BLaER1 (cell line): ENCODE measurements around the gene WHAMM.
"Not testable (repeated sequence)": the region's sequence is repeated elsewhere in the genome, so short reads cannot be mapped to it uniquely, and the experiment has no call there.

ENCODE experiments used
- H3K27ac ChIP-seq: shearing (Covaris generic); formaldehyde crosslinking; 2 replicates; pipeline ENCODE4 v1.8.1; 2022
- H3K27me3 ChIP-seq: shearing (Covaris generic); formaldehyde crosslinking; 2 replicates; pipeline ENCODE4 v1.8.1; 2022
- H3K36me3 ChIP-seq: shearing (Covaris generic); formaldehyde crosslinking; 2 replicates; pipeline ENCODE4 v1.8.1; 2022
- H3K4me1 ChIP-seq: shearing (Covaris generic); formaldehyde crosslinking; 2 replicates; pipeline ENCODE4 v1.8.1; 2022
- H3K4me2 ChIP-seq: shearing (Covaris generic); formaldehyde crosslinking; 2 replicates; pipeline ENCODE4 v1.8.1; 2022
- H3K4me3 ChIP-seq: shearing (Covaris generic); formaldehyde crosslinking; 2 replicates; pipeline ENCODE4 v1.8.1; 2022
- H3K9ac ChIP-seq: shearing (Covaris generic); formaldehyde crosslinking; 2 replicates; pipeline ENCODE4 v1.8.1; 2022
- H3K9me3 ChIP-seq: shearing (Covaris generic); formaldehyde crosslinking; 2 replicates; pipeline ENCODE4 v1.8.1; 2022
- H4K20me1 ChIP-seq: shearing (Covaris generic); formaldehyde crosslinking; 2 replicates; pipeline ENCODE4 v1.8.1; 2022
- Cebpa-rat ChIP-seq: shearing (Covaris generic); IDR thresholded peaks from 2 replicates; pipeline ENCODE4 v1.8.1; 2022

The WHAMM gene

DNA sequence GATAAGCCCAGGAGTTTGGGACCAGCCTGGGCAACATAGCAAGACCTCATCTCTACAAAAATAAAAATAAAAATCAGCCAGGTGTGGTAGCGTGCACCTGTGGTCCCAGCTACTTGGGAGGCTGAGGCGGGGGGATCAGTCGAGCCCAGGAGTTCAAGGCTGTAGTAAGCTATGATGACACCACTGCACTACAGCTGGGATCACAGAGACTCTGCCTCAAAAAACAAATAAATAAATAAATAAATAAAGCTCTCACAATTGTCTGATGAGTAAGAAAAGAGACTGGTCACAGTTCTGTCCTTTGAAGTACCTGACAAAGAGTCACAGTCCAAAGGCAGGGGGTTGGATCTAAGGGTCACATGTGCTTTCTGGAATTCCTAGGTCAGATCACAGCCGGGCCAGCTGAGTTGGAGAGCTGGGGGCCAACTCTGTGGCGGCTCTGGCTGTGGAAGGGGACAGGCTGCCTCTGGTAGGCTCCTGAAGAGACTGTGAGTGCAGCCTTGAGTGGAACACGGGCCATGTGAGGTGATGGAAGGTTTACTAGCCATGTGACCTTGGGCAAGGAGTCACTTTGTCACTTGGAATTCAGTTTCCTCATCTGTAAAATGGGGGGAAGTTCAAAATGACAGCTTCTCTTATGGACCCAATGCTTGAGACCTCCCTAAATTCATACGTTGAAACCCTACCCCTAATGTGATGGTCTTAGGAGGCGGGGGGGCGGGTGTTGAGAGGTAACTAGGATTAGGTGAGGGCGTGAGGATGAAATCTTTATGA is 47.2 kb downstream of the WHAMM start:
- Histone ChIP-seq H3K27me3 (no peaks in the 10 kb centered on the region), H3K9me3 (no peaks in the 10 kb centered on the region), H3K36me3 (no peaks in the 10 kb centered on the region), H3K4me2 (peak overlapping the region; percentile 77), H3K4me1 (peaks cover 54% of the 10 kb centered on the region), H3K27ac (no peak overlapping the region), H4K20me1 (no peaks in the 10 kb centered on the region), H3K9ac (no peak overlapping the region), H3K4me3 (no peak overlapping the region)
- TF ChIP-seq Cebpa-rat = no peak

DNA sequence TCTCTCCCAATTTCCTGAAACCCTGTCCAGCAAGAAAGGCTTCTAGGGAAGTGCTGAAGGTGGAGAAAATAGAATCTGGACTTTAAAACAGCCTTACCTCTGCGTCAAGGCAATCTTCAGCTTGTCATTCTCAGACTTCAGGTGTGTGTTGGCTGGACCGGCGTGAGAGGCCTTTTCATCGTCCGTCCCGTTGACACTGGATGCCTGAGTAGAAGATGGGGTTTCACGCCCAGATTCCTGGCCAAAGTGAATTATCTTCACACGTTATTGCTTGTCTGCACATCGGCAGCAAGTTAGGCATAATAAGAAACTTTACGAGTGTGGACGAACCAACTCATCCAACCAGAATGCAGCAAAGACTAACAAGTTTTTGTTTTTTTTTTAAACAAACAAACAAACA is 49.5 kb downstream of the WHAMM start:
- Histone ChIP-seq H3K9ac (no peak overlapping the region), H3K36me3 (no peaks in the 10 kb centered on the region), H3K4me2 (no peak overlapping the region), H3K9me3 (no peaks in the 10 kb centered on the region), H3K27ac (no peak overlapping the region), H3K4me1 (peaks cover 30% of the 10 kb centered on the region), H4K20me1 (no peaks in the 10 kb centered on the region), H3K27me3 (no peaks in the 10 kb centered on the region), H3K4me3 (no peak overlapping the region)
- TF ChIP-seq Cebpa-rat = no peak

DNA sequence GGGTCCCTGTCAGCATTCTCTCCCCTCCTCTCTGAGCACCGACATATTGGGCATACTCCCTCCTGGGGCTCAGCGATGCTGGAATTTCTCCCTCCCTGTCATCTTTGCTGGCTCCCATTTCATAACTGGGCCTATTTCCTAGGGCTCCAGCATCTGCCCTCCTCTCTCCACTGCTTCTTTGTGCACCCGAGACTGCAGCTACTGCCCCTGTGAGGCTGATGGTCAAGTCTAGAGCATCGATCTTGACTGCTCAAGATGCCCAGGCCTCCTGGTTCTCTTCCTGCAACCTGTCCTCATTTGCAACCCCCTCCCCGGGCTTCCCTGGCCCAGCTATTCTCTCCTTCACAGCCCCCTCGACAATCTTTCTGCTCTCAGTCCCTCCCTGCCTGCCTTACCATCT is 53.5 kb downstream of the WHAMM start:
- Histone ChIP-seq H3K27ac (no peak overlapping the region), H3K27me3 (no peaks in the 10 kb centered on the region), H3K4me2 (no peak overlapping the region), H3K4me1 (no peaks in the 10 kb centered on the region), H3K4me3 (no peak overlapping the region), H3K36me3 (no peaks in the 10 kb centered on the region), H3K9me3 (no peaks in the 10 kb centered on the region), H3K9ac (no peak overlapping the region), H4K20me1 (no peaks in the 10 kb centered on the region)
- no peak for TF ChIP-seq Cebpa-rat

DNA sequence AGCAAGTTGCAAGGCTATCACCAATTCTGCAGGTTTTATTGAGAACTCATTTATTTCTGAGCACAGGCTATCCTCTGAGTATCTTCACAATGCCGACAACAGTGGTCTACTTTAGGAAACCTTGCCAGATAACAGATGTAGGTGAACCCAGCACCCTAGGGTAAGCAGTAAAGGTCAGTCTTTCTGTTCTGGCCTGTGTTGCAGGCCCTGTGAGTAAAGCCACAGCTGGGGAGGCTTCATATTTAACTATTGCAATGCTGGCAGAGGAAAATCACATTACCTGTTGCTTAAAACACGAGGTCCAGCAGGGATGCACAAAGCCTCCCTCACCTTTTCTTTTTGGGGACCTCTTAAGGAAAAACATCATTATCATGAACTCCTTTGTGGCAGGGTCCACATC is 55.5 kb downstream of the WHAMM start:
- Histone ChIP-seq H3K27ac (no peak overlapping the region), H3K9ac (no peak overlapping the region), H3K4me1 (no peaks in the 10 kb centered on the region), H4K20me1 (no peaks in the 10 kb centered on the region), H3K27me3 (no peaks in the 10 kb centered on the region), H3K9me3 (no peaks in the 10 kb centered on the region), H3K4me3 (no peak overlapping the region), H3K4me2 (no peak overlapping the region), H3K36me3 (no peaks in the 10 kb centered on the region)
- TF ChIP-seq Cebpa-rat = no peak

DNA sequence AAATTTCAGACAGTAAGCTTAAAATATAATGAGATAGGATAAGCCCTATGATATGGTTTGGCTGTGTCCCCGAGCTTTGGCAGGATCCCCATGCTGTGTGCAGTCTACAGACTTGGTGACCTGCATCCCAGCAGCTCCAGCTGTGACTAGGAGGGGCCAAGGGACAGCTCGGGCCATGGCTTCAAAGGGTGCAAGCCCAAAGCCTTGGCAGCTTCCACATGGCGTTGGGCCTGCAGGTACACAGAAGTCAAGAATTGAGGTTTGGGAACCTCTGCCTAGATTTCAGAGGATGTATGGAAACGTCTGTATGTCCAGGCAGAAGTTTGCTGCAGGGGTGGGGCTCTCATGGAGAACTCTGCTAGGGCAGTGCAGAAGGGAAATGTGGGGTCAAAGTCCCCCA is 56.2 kb downstream of the WHAMM start:
- H3K27me3 ChIP-seq, H3K9me3 ChIP-seq, H3K4me2 ChIP-seq, H3K27ac ChIP-seq, H4K20me1 ChIP-seq, H3K4me3 ChIP-seq, H3K4me1 ChIP-seq, H3K9ac ChIP-seq, H3K36me3 ChIP-seq: not testable (repeated sequence)

DNA sequence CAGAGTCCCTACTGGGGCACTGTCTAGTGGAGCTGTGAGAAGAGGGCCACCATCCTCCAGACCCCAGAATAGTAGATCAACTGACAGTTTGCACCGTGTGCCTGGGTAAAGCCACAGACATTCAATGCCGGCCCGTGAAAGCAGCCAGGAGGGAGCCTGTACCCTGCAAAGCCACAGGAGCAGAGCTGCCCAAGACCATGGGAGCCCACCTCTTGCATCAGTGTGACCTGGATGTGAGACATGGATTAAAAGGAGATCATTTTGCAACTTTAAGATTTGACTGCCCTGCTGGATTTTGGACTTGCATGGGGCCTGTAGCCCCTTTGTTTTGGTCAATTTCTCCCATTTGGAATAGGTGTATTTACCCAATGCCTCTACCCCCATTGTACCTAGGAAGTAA is 56.6 kb downstream of the WHAMM start:
- not testable (repeated sequence) for H3K9ac ChIP-seq, H3K27me3 ChIP-seq, H3K4me1 ChIP-seq, H3K4me3 ChIP-seq, H3K4me2 ChIP-seq, H4K20me1 ChIP-seq, H3K36me3 ChIP-seq, H3K27ac ChIP-seq, H3K9me3 ChIP-seq

DNA sequence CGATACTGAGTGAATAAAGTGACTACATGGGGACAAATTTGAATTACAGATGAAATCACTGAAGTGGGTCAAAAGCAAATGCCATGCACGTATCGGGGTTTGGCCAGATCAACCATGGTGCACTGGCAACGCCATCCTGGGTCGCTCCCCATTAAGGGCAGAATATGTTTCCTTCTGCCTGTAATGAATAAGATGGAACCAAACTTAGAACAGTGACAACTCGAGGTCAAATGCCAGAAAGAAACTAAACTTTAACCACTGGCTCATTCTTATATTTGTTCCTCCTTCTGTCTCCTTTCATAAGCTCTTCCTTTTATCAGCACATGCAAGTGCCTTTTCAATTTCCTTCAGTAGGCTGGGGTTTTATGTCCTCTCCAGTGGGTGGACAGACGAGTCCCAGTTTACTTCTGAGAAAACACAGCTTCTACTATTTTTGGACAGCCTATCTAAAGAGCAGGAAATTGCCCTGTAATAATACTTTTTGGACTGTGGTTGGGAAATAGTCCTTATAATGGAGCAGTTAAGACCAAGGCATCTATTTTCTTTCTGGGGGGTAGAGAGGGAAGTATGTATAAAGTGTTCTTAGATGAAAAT is 61.4 kb downstream of the WHAMM start:
- no peaks in the 10 kb centered on the region for H3K27me3 ChIP-seq
- H3K36me3 ChIP-seq = no peaks in the 10 kb centered on the region
- no peak overlapping the region for H3K9ac ChIP-seq
- H3K4me3 ChIP-seq = no peak overlapping the region
- no peak overlapping the region for H3K27ac ChIP-seq
- peak overlapping the region; percentile 34 for H3K4me2 ChIP-seq
- no peaks in the 10 kb centered on the region for H4K20me1 ChIP-seq
- H3K4me1 ChIP-seq = peaks cover 16% of the 10 kb centered on the region
- H3K9me3 ChIP-seq = no peaks in the 10 kb centered on the region
- TF ChIP-seq Cebpa-rat = no peak

DNA sequence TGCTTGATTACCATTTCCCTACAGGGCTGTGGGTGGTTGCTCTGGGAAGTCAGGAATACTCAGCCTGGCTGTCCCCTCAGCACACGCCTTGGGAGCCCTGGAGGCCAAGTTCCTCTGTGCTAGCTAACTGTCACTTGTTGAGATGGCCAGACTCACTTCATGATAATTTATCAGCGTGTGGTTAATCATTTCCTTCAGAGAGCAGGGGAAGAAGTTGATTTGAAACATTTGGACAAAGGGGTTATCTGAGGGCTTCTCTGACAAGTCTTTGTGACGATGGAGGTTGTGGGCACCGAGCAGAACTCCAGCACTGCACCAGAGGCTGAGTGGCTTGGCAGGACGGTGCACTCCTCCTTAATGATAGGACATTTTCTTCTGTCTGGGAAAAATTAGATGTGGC is 61.9 kb downstream of the WHAMM start:
- H3K4me2 ChIP-seq = peak overlapping the region; percentile 34
- H3K4me3 ChIP-seq = no peak overlapping the region
- H3K27me3 ChIP-seq = no peaks in the 10 kb centered on the region
- no peak overlapping the region for H3K27ac ChIP-seq
- H3K9me3 ChIP-seq = no peaks in the 10 kb centered on the region
- no peaks in the 10 kb centered on the region for H3K36me3 ChIP-seq
- H3K9ac ChIP-seq = no peak overlapping the region
- no peak for TF ChIP-seq Cebpa-rat
- peaks cover 16% of the 10 kb centered on the region for H3K4me1 ChIP-seq
- no peaks in the 10 kb centered on the region for H4K20me1 ChIP-seq

DNA sequence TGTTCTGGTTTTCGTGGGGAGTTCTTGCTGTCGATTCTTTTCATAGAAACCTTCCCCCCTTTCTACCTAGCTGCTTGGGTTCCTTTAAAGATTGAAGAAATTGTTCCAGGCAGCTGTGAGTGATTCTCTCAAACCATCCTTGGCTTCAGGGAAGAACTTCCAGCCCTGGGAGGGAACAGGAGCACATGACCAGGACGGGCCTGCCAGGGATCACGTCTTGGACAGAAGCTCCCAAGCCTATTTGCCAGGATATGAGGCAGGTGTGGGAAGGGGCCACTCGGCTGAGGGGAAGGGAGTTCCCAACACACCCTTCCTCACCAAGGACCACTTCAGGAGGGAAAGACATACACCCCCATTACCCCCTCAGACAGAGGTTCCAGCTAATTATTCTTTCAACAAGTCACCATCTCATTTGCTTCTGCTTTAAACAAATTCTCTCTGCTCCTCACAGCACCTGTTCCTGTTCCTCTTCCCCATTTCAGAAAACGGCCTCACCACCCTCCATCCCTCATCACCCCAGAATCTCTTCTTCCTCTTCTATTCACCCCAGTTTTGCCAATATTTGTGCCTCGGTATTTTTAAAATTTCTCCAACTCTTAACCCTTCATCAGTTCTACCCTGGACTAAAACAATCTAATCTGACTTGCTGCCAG is 62.5 kb downstream of the WHAMM start:
- Histone ChIP-seq H3K9ac (no peak overlapping the region), H3K9me3 (no peaks in the 10 kb centered on the region), H4K20me1 (no peaks in the 10 kb centered on the region), H3K27me3 (no peaks in the 10 kb centered on the region), H3K4me3 (no peak overlapping the region), H3K36me3 (no peaks in the 10 kb centered on the region), H3K4me1 (peaks cover 16% of the 10 kb centered on the region), H3K4me2 (peak overlapping the region; percentile 34; the same call in 1 of the 2 replicates), H3K27ac (no peak overlapping the region)
- TF ChIP-seq Cebpa-rat = no peak

DNA sequence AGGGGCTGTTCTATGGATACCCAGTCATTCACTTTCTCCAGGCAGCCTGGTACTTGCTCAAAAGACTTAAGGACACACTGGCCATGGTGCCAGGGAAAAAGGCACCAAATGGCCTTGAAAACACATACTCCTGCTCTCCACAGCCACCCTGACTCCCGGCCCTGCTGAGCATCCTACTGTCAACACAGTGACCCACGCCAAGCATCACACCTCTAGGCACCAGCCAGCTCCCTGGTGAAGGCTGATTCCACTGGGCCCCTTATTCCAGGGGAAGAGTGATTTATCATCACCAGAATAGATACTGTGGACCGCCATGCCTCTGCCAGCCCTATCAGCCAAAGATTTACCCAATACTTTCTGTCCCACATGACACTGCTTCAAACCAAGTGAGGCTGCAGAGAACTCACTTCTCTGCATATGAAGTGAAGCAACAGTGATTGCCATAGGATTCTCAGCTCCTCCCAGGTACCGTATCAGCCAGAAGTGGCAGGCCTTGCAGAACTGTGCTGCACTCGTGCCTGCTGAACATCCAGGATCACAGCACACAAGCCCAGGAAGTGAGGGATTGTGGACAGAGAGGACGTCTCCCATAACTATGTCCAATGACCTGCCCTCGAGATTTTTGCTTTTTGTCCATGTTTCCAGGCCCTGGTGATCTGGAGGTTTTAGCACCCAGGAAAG is 63.7 kb downstream of the WHAMM start:
- Histone ChIP-seq H4K20me1 (no peaks in the 10 kb centered on the region), H3K27ac (no peak overlapping the region), H3K36me3 (no peaks in the 10 kb centered on the region), H3K9ac (no peak overlapping the region), H3K27me3 (no peaks in the 10 kb centered on the region), H3K4me2 (no peak overlapping the region), H3K4me1 (peaks cover 16% of the 10 kb centered on the region), H3K9me3 (no peaks in the 10 kb centered on the region), H3K4me3 (no peak overlapping the region)
- no peak for TF ChIP-seq Cebpa-rat
